ENCODE data around the gene CCDC91. TPM values are rescaled to one million over a fixed set of nuclear protein-coding genes. Genes with fewer than 3 reads are reported as not detected.

The CCDC91 gene
- total RNA-seq, 4 donors from 2014 or later: 48.6 to 95.3 (median 52.1) TPM

DNA sequence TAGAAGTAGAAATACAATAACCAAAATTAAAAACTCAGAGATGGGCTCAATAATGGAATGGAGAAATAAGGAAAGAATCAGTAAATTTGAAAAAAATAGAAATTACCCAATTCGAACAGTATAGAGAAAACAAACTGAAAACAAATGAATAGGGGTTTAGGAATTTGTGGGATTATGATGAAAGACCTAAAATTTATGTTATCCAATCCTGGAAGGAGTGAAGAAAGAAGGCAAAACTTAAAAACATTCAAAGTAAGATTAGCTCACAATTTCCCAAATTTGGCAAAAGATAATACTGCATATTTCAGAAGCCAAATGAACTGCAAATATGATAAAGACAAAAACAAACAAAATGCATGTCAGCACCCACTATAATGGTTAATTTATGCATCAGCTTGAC, 177.1 kb downstream of the CCDC91 start:
- TF ChIP-seq, protein P1, sequence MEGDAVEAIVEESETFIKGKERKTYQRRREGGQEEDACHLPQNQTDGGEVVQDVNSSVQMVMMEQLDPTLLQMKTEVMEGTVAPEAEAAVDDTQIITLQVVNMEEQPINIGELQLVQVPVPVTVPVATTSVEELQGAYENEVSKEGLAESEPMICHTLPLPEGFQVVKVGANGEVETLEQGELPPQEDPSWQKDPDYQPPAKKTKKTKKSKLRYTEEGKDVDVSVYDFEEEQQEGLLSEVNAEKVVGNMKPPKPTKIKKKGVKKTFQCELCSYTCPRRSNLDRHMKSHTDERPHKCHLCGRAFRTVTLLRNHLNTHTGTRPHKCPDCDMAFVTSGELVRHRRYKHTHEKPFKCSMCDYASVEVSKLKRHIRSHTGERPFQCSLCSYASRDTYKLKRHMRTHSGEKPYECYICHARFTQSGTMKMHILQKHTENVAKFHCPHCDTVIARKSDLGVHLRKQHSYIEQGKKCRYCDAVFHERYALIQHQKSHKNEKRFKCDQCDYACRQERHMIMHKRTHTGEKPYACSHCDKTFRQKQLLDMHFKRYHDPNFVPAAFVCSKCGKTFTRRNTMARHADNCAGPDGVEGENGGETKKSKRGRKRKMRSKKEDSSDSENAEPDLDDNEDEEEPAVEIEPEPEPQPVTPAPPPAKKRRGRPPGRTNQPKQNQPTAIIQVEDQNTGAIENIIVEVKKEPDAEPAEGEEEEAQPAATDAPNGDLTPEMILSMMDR (IDR thresholded peaks at IDR 0.05; ENCODE audit: low read depth): no peak

DNA sequence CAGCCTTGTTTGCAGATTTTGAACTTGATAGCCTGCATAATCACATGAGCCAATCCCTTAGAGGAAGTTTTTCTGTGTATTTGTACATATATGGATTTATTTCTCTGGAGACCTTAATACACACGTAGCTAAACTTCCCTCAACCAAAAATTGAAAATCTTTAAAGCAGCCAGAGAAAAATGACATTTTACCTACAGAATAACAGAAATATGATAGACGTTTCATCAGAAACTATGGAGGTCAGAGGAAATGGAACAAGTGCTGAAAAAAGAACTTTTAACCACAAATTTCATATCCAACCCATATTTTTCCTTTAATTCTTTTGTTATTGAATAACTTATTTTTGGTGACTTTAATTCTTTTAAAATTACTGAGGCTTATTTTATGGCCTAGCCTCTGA, 177.7 kb downstream of the CCDC91 start:
- TF ChIP-seq, protein P1 (IDR thresholded peaks at IDR 0.05; ENCODE audit: low read depth): no peak

DNA sequence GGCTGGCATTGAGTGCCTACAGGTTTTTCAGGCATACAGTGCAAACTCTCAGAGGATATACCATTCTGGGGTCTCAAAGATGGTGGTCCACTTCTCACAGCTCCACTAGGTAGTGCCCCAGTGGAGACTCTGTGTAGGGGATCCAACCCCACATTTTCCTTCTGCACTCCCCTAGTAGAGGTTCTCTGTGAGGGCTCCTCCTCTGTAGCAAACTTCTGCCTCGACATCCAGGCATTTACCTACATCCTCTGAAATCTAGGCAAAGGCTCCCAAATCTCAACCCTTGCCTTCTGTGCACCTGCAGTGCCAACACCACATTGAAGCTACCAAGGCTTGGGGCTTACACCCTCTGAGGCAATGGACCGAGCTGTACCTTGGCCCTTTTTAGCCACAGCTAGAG, 179.2 kb downstream of the CCDC91 start:
- TF ChIP-seq, protein P1 (IDR thresholded peaks at IDR 0.05; ENCODE audit: low read depth): no peak

DNA sequence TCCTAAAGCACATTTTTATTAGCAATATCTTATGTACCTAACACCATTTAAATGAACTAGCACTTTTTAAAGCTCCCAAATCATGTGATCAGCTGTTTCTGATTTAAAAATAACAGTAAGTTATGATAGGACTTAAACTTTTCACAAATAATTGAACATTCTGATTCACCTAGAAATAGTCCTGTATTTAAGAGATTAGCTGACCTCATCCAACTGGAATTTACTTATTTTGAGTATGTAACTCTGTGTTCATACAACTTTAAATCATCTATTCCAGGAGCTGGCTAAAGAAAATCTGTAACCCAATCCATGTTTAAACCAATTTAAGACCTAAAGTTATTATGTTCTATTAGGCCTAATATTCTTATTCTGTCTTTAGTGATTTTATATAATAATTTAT, 184.3 kb downstream of the CCDC91 start:
- TF ChIP-seq, protein P1 (IDR thresholded peaks at IDR 0.05; ENCODE audit: low read depth): no peak

DNA sequence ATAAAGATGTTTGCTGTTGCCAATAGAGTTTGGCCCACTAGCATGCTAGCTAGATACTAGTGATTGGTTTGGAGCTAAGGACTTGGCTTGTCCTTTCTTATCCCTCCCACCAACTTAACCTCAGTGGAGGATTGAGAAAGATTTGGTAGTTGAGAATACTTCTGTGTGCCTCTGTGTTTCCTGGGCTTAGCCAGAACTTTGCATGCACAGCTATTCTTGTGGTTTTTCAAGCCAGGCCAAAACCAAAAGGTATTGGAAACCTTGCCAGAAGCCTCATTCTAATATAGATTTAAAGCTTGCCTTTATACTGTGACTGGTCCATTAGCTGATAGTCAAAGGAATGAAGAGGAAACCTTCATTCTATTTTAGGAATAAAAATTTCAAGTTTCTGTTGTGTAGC, 188.5 kb downstream of the CCDC91 start:
- TF ChIP-seq, protein P1 (IDR thresholded peaks at IDR 0.05; ENCODE audit: low read depth): no peak

DNA sequence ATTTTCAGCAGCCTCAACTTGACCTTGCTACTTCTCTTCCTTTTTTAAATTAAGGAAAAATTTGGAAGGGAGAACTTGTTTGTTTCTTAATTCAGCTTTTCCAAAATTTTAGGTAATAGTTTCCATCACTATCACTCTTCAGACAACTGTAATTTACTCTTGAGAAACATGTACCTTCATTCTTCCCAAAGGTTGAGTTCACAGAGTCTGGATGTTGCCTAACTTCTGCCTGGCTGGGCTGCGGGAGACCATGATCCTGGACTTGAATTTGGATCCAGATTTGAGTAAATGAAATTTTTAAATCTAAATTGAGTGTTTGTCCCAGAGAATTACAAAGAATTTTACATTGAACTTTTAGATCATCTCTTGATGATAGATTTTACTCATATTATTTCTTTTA, 193.1 kb downstream of the CCDC91 start:
- TF ChIP-seq, protein P1 (IDR thresholded peaks at IDR 0.05; ENCODE audit: low read depth): no peak

DNA sequence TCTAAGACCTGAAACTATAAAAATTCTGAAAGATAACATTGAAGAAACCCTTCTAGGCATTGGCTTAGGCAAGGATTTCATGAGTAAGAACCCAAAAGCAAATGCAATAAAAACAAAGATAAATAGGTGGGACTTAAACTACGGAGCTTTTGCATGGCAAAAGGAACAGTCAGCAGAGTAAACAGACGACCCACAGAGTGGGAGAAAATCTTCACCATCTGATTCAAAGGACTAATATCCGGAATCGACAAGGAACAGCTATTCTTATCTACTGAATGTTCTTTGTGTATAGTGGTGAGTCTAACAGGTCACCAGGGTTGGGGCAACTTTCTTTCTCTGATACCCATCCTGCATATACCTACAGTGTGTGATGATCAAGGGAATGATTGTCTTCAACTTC, 198.6 kb downstream of the CCDC91 start:
- TF ChIP-seq, protein P1 (IDR thresholded peaks at IDR 0.05; ENCODE audit: low read depth): no peak

Measured in subcutaneous adipose tissue (tissue), 4 donors.